Measurements from ENCODE around the gene MAFF. TPM values are rescaled to one million over a fixed set of nuclear protein-coding genes. Genes with fewer than 3 reads are reported as not detected.
"Not testable (repeated sequence)": the region's sequence is repeated elsewhere in the genome, so short reads cannot be mapped to it uniquely, and the experiment has no call there.

Gene MAFF
- total RNA-seq, 1 donor from 2014 or later, result 66.0 TPM

GRCh38 chr22:38177571-38177925 is 24.2 kb upstream of the MAFF start:
- DNase-seq (ENCODE audit: low read depth, low spot score), result not testable (repeated sequence)

- DNase-seq (ENCODE audit: low read depth, low spot score), result peak; percentile 70
These were observed 23.7 kb upstream of the MAFF start for GRCh38 chr22:38177926-38178604.

GRCh38 chr22:38178605-38178937 is 23.2 kb upstream of the MAFF start:
- DNase-seq (ENCODE audit: low read depth, low spot score), result not testable (repeated sequence)

- DNase-seq (ENCODE audit: low read depth, low spot score), result no peak
These were observed 20.8 kb upstream of the MAFF start for GRCh38 chr22:38180841-38181452.

DNA sequence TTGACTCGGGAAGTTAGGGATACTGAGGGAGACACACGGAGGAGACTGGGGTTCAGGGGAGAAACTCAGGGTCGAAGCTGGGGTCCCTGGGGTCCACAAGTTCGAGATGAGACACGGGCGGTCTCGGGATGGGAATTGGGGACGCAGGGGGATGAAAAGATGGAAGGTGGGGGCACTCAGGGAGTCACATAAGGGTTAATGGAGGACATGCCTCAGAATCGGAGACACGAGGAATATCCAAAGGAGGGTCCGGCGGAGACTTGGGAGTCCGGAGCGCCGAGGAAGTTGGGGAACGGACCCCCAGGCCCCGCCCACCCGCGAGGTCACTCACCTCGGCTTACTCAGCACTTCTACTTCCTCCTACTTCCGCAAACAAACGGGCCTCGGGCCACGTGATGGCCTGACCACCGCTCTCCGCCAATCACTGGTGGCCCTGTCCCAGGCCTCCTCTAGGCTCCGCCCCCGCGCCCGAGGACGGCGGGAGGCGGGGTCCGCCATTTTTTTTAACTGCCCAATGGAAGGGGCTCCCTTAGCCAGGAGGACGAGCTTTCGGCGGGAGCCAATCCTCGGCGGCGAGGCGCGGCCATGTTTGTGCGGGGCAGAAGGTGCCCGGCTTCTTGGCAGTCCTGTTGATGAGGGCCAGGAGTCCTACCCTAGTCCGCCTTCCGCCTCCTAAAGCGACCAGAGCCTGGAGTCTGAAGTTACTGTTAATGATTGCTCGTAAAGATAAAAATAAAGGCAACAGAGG is 20.2 kb upstream of the MAFF start, which contains the start of gene PLA2G6:
Gene PLA2G6, minus strand, starts transcription at position 378 of the 748 bp plus-strand sequence. CDS start 12,404 bp downstream, outside the sequence.
- DNase-seq (ENCODE audit: low read depth, low spot score), result peak; percentile 94

GRCh38 chr22:38184788-38185187 is 17.0 kb upstream of the MAFF start:
- no peak for DNase-seq (ENCODE audit: low read depth, low spot score)

- DNase-seq (ENCODE audit: low read depth, low spot score), result no peak
These were observed 15.4 kb upstream of the MAFF start for GRCh38 chr22:38186429-38186828.

DNA sequence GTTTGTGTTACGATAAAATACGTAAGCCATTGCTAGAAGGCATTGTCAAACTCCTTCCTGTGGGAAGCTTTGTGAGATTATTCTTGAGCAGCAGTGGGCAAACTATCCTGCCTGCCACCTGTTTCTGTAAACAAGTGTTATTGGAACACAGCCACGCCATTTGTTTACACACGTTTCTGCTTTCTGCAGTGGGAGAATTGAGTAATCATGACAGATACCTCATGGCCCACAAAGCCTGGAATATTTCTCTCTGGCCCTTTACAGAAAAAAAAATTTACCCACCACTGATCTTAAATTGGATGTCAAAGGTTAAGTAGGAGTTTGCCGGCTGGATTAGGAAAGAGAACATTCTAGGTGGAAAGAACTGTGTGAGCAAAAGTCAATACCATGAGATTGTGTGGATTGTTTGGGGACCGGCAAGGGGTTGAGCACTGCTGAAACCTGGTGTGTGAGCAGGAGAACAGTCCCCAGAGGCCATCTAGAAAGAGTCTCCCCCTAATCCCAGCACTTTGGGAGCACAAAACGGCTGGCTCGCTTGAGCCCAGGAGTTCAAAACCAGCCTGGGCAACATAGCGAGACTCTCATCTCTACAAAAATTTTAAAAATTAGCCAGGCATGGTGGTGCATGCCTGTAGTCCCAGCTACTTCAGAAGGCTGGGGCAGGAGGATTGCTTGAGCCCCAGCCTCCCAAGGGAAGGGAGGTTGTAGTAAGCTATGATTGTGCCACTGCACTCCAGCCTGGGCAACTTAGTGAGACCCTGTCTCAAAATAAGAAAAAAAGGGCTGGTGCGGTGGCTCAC is 14.2 kb upstream of the MAFF start:
- DNase-seq (ENCODE audit: low read depth, low spot score), result no peak

DNA sequence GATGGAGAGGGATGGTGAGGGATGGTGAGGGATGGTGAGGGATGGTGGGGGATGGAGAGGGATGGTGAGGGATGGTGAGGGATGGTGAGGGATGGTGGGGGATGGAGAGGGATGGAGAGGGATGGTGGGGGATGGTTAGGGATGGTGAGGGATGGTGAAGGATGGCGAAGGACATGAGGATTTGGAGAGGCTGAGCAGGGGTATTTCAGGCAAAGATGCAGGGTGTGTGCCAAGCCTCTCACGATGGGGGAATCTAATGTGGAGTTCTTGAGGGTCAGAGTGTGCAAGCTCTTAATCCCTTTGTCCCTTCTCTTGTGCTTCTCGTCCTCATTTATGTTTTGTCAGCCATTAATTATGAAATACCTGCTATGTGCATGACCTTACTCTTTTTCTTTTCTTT is 12.7 kb upstream of the MAFF start:
- no peak for DNase-seq (ENCODE audit: low read depth, low spot score)

DNA sequence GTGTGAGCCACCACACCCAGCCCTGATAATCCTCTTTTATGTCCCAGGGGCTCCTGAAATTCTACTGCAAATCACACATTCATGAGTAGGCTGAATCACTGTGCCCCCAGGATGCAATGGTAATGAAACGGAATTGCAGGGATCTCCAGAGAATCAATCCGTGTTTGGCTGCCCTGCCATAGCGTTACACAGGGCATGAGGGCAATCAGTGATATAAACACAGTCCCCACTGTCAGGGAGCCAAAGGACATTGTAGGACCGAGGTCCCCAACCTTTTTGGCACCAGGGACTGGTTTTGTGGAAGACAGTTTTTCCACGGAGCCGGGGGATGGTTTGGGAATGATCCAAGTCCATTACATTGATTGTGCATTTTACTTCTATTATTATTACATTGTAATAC is 11.2 kb upstream of the MAFF start:
- DNase-seq (ENCODE audit: low read depth, low spot score), result no peak

DNA sequence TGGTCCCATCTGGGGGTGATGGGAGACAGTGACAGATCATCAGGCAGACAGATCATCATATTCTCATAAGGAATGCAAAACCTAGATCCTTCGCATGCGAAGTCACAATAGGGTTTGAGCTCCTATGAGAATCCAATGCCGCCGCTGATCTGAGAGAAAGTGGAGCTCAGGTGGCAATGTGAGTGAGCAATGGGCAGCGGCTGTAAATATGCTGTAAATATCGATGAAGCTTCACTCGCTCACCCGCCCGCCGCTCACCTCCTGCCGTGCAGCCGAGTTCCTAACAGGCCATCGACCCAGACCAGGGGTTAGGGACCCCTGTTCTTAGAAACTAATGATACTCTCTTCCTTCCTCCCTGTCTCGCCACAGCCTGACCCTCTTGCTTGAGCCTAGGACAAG is 10.7 kb upstream of the MAFF start:
- DNase-seq (ENCODE audit: low read depth, low spot score), result no peak

DNA sequence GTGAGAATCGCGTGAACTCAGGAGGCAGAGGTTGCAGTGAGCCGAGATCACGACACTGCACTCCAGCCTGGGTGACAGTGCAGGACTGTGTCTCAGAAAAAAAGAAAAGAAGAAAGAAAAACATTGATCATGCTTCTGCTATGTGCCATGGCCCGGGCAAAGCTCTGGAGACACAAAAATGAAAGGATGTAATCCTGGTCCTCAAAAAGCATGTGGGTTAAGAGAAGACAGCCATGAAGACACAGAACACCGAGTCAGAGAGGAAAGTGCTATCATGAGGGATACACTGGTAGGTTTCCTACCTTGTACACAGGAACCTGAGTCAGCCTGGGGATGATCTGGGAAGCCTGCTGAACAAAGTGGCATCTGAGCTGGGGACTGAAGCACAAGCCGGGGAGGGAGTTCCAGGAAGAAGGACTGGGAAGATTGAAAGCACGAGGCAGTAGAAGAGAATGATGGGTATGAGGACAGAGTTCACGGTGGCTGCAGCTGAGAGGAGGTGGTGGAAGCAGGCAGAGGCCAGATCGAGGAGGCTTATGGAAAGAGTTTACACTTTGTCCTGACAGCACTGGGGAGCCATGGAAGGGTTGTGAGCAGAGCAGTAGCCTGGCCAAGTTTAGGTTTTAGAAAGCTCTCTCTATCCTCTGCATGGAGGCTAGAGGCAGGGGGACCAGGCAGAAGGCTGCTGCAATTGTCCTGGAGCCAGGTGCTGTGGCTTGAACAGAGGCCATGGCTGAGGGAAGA is 9.9 kb upstream of the MAFF start:
- no peak for DNase-seq (ENCODE audit: low read depth, low spot score)

DNA sequence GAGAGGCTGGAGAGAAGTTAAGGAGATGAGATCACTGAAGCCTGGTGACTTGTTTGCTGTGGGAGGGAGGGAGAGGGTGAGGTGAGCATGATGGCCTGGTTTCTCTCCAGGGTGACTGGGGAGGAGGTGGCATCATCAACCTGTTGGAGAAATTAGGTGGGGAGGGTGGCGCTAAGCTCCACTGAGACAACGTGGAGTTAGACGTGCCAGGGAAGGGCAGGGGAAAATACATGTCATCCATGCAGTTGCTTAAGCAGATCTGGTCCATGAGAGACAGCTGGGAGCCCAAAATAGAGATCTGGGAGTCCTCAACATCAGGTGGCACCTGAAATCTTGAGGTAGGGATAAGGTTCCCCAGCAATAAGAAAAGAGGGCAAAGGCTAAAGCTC is 9.3 kb upstream of the MAFF start:
- no peak for DNase-seq (ENCODE audit: low read depth, low spot score)

DNA sequence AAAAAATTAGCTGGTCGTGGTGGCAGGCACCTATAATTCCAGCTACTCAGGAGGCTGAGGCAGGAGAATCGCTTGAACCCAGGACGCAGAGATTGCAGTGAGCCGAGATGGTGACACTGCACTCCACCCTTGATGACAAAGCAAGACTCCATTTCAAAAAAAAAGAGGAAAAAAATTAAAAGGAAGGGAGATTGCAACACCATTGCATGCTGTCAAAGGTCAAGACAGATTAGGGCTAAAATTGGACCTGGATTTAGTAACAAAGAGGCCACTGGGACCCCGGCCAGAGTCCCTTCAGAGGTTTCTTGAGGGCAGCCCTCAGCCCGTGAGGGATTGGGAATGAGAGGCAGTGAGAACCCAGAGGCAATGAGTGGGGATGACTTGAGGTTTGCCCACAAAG is 8.2 kb upstream of the MAFF start:
- DNase-seq (ENCODE audit: low read depth, low spot score), result no peak

- no peak for DNase-seq (ENCODE audit: low read depth, low spot score)
These were observed 4.9 kb upstream of the MAFF start for GRCh38 chr22:38196791-38197419.

GRCh38 chr22:38199826-38200559 is 1.8 kb upstream of the MAFF start:
- DNase-seq (ENCODE audit: low read depth, low spot score), result no peak

GRCh38 chr22:38201371-38201710 is 453 bp upstream of the MAFF start:
- no peak for DNase-seq (ENCODE audit: low read depth, low spot score)

DNA sequence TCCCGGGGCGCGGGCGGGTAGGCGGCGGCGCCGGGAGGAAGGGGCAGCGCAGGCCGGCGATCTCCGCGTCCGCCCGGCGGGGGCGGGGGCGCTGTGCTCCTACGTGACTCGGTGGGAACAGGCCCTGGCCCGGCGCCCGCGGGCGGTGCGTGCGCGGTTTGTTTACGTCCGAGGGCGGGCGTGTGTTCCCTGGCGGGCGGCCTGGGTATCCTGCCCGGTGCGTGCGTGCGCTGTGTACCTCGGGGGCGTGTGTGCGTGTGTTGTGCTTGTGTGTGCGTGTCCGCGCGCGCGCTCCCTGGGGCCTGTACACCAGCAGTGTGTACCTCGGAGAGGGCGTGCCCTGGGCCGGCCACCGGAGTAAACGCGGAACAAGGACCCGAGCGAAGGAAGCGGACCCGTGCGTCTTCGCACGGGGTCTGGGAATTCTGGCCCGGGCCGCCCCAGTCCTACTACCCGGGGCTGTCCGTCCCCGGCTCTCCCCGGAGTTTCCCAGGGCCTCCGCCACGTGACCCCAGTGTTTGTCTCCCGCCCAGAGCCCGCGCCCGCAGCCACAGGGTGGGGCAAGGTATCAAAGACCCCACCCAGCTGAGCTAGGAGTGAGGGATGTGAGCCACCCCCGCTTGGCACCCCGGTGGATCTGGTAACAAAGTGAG is 769 bp downstream of the MAFF start:
- DNase-seq (ENCODE audit: low read depth, low spot score), result peak; percentile 74

- DNase-seq (ENCODE audit: low read depth, low spot score), result no peak
These were observed 1.5 kb downstream of the MAFF start for GRCh38 chr22:38203090-38203810.
